HG02943 (cell line): ENCODE measurements around the gene ADCK2.
"Not testable (repeated sequence)": the region's sequence is repeated elsewhere in the genome, so short reads cannot be mapped to it uniquely, and the experiment has no call there.

Source experiments
- ATAC-seq: cut with Tn5 transposase; IDR thresholded peaks from one replicate; pipeline ENCODE4 v1.9.1; 2021; ENCODE audit warnings: mild to moderate bottlenecking, low read depth, moderate library complexity; ENCODE audit not compliant: unreplicated experiment

Gene ADCK2

GRCh38 chr7:140689199-140690152, 16.7 kb downstream of the ADCK2 start:
- no peak for ATAC-seq

GRCh38 chr7:140691376-140692045, 18.8 kb downstream of the ADCK2 start:
- no peak for ATAC-seq

- not testable (repeated sequence) for ATAC-seq
These were observed 21.1 kb downstream of the ADCK2 start for GRCh38 chr7:140693849-140694248.

GRCh38 chr7:140694592-140694991, 21.8 kb downstream of the ADCK2 start:
- ATAC-seq = no peak

GRCh38 chr7:140695381-140695780, 22.6 kb downstream of the ADCK2 start:
- ATAC-seq = no peak

- ATAC-seq = peak; percentile 92
These were observed 23.4 kb downstream of the ADCK2 start for GRCh38 chr7:140696024-140696679.

GRCh38 chr7:140696680-140697446, 24.1 kb downstream of the ADCK2 start, which contains the start of gene NDUFB2:
Gene NDUFB2 (plus strand): TSS chr7:140696708. CDS start chr7:140696745, 37 bp downstream.
- peak; percentile 88 for ATAC-seq

GRCh38 chr7:140697447-140698143, 24.9 kb downstream of the ADCK2 start:
- ATAC-seq = no peak

GRCh38 chr7:140698477-140698876, 25.7 kb downstream of the ADCK2 start:
- ATAC-seq = no peak

GRCh38 chr7:140702774-140703173, 30.0 kb downstream of the ADCK2 start:
- ATAC-seq = no peak

- ATAC-seq = no peak
These were observed 31.5 kb downstream of the ADCK2 start for GRCh38 chr7:140704205-140704604.

- no peak for ATAC-seq
These were observed 34.4 kb downstream of the ADCK2 start for GRCh38 chr7:140707132-140707531.

GRCh38 chr7:140708764-140709163, 36.0 kb downstream of the ADCK2 start:
- not testable (repeated sequence) for ATAC-seq

- ATAC-seq = not testable (repeated sequence)
These were observed 39.6 kb downstream of the ADCK2 start for GRCh38 chr7:140712392-140712791.

GRCh38 chr7:140714331-140715040, 41.7 kb downstream of the ADCK2 start:
- no peak for ATAC-seq

- ATAC-seq = no peak
These were observed 47.0 kb downstream of the ADCK2 start for GRCh38 chr7:140719721-140720120.

- ATAC-seq = no peak
These were observed 49.5 kb downstream of the ADCK2 start for GRCh38 chr7:140722254-140722653.

- ATAC-seq = no peak
These were observed 50.3 kb downstream of the ADCK2 start for GRCh38 chr7:140723006-140723405.

- no peak for ATAC-seq
These were observed 50.8 kb downstream of the ADCK2 start for GRCh38 chr7:140723574-140723973.
